Endothelial cell of umbilical vein (primary cell): ENCODE data around the gene HPDL. TPM values are rescaled to one million over a fixed set of nuclear protein-coding genes. Genes with fewer than 3 reads are reported as not detected.

ENCODE experiments used
- BruUV-seq: library from RNA; stranded (reverse); fragments of 400-500 nt; replicated peaks from 2 replicates; lab custom pipeline; 2021; lab: Mats Ljungman, UMichigan
- CTCF ChIA-PET: fragments of 300-600, 350-600 bp; sonication (Branson Sonifier 250); formaldehyde crosslinking; loops from one replicate; lab custom pipeline; 2021; ENCODE audit warnings: antibody characterized with exemption, inconsistent platforms; lab: Charles Lee
- POLR2A ChIA-PET: fragments of 300-600, 350-600 bp; sonication (Branson Sonifier 250); formaldehyde crosslinking; loops from one replicate; lab custom pipeline; 2021; ENCODE audit warnings: antibody characterized with exemption, inconsistent platforms; lab: Charles Lee
- DNase-seq: peaks from one replicate; pipeline ENCODE4 v3.0.0-alpha.2; 2011; ENCODE audit warnings: low read depth, low spot score
- FAIRE-seq: peaks from 2 replicates; lab custom pipeline; 2011; peaks lifted over from hg19 to GRCh38; lab: Jason Lieb, UNC
- H2AFZ ChIP-seq: 2 replicates; pipeline ENCODE4 v1.6.0; 2012; ENCODE audit warnings: low read depth, low read length, control low read depth, inconsistent platforms
- H3K27ac ChIP-seq: 2 replicates; pipeline ENCODE4 v1.5.1; 2011; ENCODE audit warnings: low read depth, mild to moderate bottlenecking, control low read depth, low read length, moderate library complexity; ENCODE audit not compliant: insufficient read depth
- H3K27me3 ChIP-seq, 2 experiments: 2 replicates each; pipeline versions ENCODE4 v1.6.0 to v1.6.1; 2011; ENCODE audit warnings: low read length in 2 of 2, mixed read lengths in 1 of 2; ENCODE audit not compliant: control insufficient read depth in 2 of 2, insufficient read depth in 2 of 2
- H3K36me3 ChIP-seq, 2 experiments: 2 replicates in 1 of 2; 3 replicates in 1 of 2; pipeline ENCODE4 v1.5.1; 2011; ENCODE audit warnings: low read length in 2 of 2, mild to moderate bottlenecking in 1 of 2, moderate library complexity in 1 of 2; ENCODE audit not compliant: control insufficient read depth in 2 of 2, insufficient read depth in 2 of 2; ENCODE audit errors: extremely low read depth in 1 of 2
- H3K4me1 ChIP-seq: 3 replicates; pipeline ENCODE4 v1.5.1; 2011; ENCODE audit warnings: mild to moderate bottlenecking, low read length; ENCODE audit not compliant: control insufficient read depth, insufficient read depth; ENCODE audit errors: extremely low read depth
- H3K4me2 ChIP-seq: 2 replicates; pipeline ENCODE4 v1.6.1; 2011; ENCODE audit warnings: low read length, control low read depth, mixed read lengths; ENCODE audit not compliant: insufficient read depth
- H3K4me3 ChIP-seq, 3 experiments: fragments of 200-600 bp in 1 of 3; sonication (generic), shearing (Covaris generic) in 1 of 3; replicated peaks in 1 of 3; 2 replicates each; pipeline ENCODE4 v1.5.1; 2011 to 2016; ENCODE audit warnings: control low read depth in 3 of 3, low read length in 3 of 3, mild to moderate bottlenecking in 2 of 3, inconsistent platforms in 1 of 3, low read depth in 1 of 3, moderate library complexity in 1 of 3; ENCODE audit not compliant: insufficient read depth in 1 of 3
- H3K79me2 ChIP-seq: 2 replicates; pipeline ENCODE4 v1.6.0; 2012; ENCODE audit warnings: low read length, inconsistent platforms; ENCODE audit not compliant: control insufficient read depth, insufficient read depth
- H3K9ac ChIP-seq: replicated peaks from 2 replicates; pipeline ENCODE3; 2011; ENCODE audit warnings: low read length, control low read depth; ENCODE audit not compliant: insufficient read depth; ENCODE audit errors: extremely low read depth
- H3K9me1 ChIP-seq: replicated peaks from 3 replicates; pipeline ENCODE4 v1.6.0; 2011; ENCODE audit warnings: mild to moderate bottlenecking, low read length; ENCODE audit not compliant: control insufficient read depth, insufficient read depth; ENCODE audit errors: extremely low read depth
- H3K9me3 ChIP-seq: replicated peaks from 2 replicates; pipeline ENCODE4 v1.5.1; 2012; ENCODE audit warnings: low read length, inconsistent platforms; ENCODE audit not compliant: control insufficient read depth, insufficient read depth
- H4K20me1 ChIP-seq: replicated peaks from 2 replicates; pipeline ENCODE3; 2011; ENCODE audit warnings: mild to moderate bottlenecking, low read length; ENCODE audit not compliant: control insufficient read depth, insufficient read depth; ENCODE audit errors: extremely low read depth
- EZH2 ChIP-seq: IDR thresholded peaks from 2 replicates; pipeline ENCODE4 v1.6.1; 2012; ENCODE audit warnings: borderline replicate concordance, low read depth, mild to moderate bottlenecking, moderate library complexity, low read length, inconsistent platforms; ENCODE audit not compliant: severe bottlenecking
- FOS ChIP-seq: IDR thresholded peaks from 2 replicates; pipeline ENCODE4 v1.6.1; 2011; ENCODE audit warnings: mild to moderate bottlenecking, low read length, moderate library complexity, borderline replicate concordance; ENCODE audit not compliant: insufficient read depth
- GATA2 ChIP-seq: IDR thresholded peaks from 2 replicates; pipeline ENCODE4 v1.7.0; 2011; ENCODE audit warnings: low read depth, mild to moderate bottlenecking, moderate library complexity, mixed read lengths, low read length; ENCODE audit not compliant: insufficient read length, insufficient read depth
- JUN ChIP-seq: IDR thresholded peaks from 2 replicates; pipeline ENCODE4 v1.6.1; 2011; ENCODE audit warnings: borderline replicate concordance, low read depth; ENCODE audit not compliant: insufficient read length, insufficient read depth
- MYC ChIP-seq: IDR thresholded peaks from one replicate; pipeline ENCODE4 v1.6.1; 2011; ENCODE audit warnings: mild to moderate bottlenecking, low read depth, low read length
- POLR2A ChIP-seq: IDR thresholded peaks from 2 replicates; pipeline ENCODE4 v1.6.1; 2012; ENCODE audit warnings: low read depth, mild to moderate bottlenecking, control low read depth, low read length
- POLR2AphosphoS5 ChIP-seq: IDR thresholded peaks from 2 replicates; pipeline ENCODE4 v1.6.1; 2012; ENCODE audit warnings: low read depth, mild to moderate bottlenecking, control low read depth, low read length, moderate library complexity; ENCODE audit not compliant: insufficient read depth
- dilution Hi-C: fragments of 300-500 bp; cut with MboI; formaldehyde crosslinking; loops from one replicate; pipeline ENCODE4 v1.15.0; 2019; ENCODE audit warnings: low sequenced_read_pairs; ENCODE audit not compliant: extremely low pct_ligation_motif_present
- intact Hi-C: fragments of 100-400 bp; cut with micrococcal nuclease; formaldehyde crosslinking; loops from one replicate; pipeline ENCODE4 v1.10.0; 2022
- polyA plus RNA-seq, 4 experiments: library from polyadenylated mRNA; depleted of rRNA in 3 of 4; stranded (reverse) in 3 of 4; unstranded in 1 of 4; fragments of >200 nt; gene quantifications; 2 replicates each; pipeline versions ENCODE4 v1.2.1 to v1.2.3, GENCODE V29; 2011 to 2012; ENCODE audit warnings: missing spikeins in 1 of 4
- total RNA-seq: library from RNA; stranded (reverse); gene quantifications from 2 replicates; pipeline ENCODE4 v1.2.3, GENCODE V29; 2021
- TF ChIP-seq, protein P1 (sequence below): IDR thresholded peaks from 2 replicates; pipeline ENCODE4 v1.6.1; 2011; ENCODE audit not compliant: insufficient read depth, insufficient read length
- TF ChIP-seq, protein P2 (sequence below), 2 donors: IDR thresholded peaks; 1 replicate in 1 of 2; 2 replicates in 1 of 2; pipeline ENCODE4 v1.5.1; 2011; ENCODE audit warnings: low read length in 2 of 2, mild to moderate bottlenecking in 2 of 2, moderate library complexity in 2 of 2, control low read depth in 1 of 2, inconsistent platforms in 1 of 2, low read depth in 1 of 2; ENCODE audit not compliant: insufficient read depth in 1 of 2; ENCODE audit errors: extremely low read depth in 1 of 2

Gene HPDL
- total and polyA plus RNA-seq, 2 donors (not counting 3 experiments of a cell fraction or from before 2014, with no cell fraction given): 3.4 to 5.9 TPM

DNA sequence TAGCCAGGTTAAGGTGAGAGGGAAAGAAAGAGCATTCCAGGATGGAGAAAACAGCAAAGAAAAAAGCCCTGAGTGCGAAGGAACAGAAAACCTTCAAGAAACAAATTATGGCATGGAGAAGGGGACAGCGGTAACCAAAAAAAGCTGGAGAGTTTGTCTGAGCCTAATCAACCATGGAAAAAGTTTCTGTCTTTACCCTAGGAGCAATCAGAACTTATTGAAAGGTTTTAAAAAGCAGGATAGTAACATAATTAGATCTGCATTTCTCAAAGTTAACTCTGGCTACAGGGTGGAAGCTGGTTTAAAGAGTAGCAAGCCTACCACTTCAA, 26.1 kb upstream of the HPDL start:
- dilution Hi-C loops (no loop called here), intact Hi-C loops (loop anchor here (1.0 to 5.0 kb wide), 5 partner anchors 94 to 503 kb away; partner anchors contain the start of gene ZSWIM5)
- TF ChIP-seq MYC: no peak
- TF ChIP-seq, protein P1, sequence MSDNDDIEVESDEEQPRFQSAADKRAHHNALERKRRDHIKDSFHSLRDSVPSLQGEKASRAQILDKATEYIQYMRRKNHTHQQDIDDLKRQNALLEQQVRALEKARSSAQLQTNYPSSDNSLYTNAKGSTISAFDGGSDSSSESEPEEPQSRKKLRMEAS: no peak
- TF ChIP-seq EZH2: no peak
- TF ChIP-seq, protein P2, sequence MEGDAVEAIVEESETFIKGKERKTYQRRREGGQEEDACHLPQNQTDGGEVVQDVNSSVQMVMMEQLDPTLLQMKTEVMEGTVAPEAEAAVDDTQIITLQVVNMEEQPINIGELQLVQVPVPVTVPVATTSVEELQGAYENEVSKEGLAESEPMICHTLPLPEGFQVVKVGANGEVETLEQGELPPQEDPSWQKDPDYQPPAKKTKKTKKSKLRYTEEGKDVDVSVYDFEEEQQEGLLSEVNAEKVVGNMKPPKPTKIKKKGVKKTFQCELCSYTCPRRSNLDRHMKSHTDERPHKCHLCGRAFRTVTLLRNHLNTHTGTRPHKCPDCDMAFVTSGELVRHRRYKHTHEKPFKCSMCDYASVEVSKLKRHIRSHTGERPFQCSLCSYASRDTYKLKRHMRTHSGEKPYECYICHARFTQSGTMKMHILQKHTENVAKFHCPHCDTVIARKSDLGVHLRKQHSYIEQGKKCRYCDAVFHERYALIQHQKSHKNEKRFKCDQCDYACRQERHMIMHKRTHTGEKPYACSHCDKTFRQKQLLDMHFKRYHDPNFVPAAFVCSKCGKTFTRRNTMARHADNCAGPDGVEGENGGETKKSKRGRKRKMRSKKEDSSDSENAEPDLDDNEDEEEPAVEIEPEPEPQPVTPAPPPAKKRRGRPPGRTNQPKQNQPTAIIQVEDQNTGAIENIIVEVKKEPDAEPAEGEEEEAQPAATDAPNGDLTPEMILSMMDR (IDR thresholded peaks at IDR 0.05; ENCODE audit: extremely low read depth in 1 of 2, insufficient read depth in 1 of 2, low read depth in 1 of 2, low read length in 2 of 2): no peak
- no peak for TF ChIP-seq FOS
- TF ChIP-seq POLR2A: no peak
- TF ChIP-seq POLR2AphosphoS5: no peak
- no peak for TF ChIP-seq GATA2
- no peak for TF ChIP-seq JUN
- Histone ChIP-seq H3K27me3 (no peaks in the 10 kb centered on the region), H3K4me1 (peaks cover 6% of the 10 kb centered on the region), H3K79me2 (no peaks in the 10 kb centered on the region), H3K9me1 (no peaks in the 10 kb centered on the region), H4K20me1 (no peaks in the 10 kb centered on the region), H3K27ac (no peak overlapping the region), H3K36me3 (no peaks in the 10 kb centered on the region), H2AFZ (no peak overlapping the region), H3K9ac (no peak overlapping the region), H3K4me2 (no peak overlapping the region), H3K9me3 (no peaks in the 10 kb centered on the region), H3K4me3 (no peak overlapping the region)
- BruUV-seq: no TSS peak
- no peak for DNase-seq
- FAIRE-seq: no peak
- CTCF ChIA-PET: interaction anchor here (0.7 to 9.9 kb wide), 12 partner anchors 17 to 465 kb away, joined by 3 to 556 read pairs (median 5); partner anchors contain the start of genes HECTD3, MUTYH, TOE1 and UROD
- POLR2A ChIA-PET: no interaction called here
